Measurements from ENCODE around the gene TEX53. TPM values are rescaled to one million over a fixed set of nuclear protein-coding genes. Genes with fewer than 3 reads are reported as not detected.

Gene TEX53
- total and polyA plus RNA-seq, 12 donors, result not detected

GRCh38 chr9:114696814-114697544 lies 39.4 kb upstream of the TEX53 start:
- TF ChIP-seq, protein P1, sequence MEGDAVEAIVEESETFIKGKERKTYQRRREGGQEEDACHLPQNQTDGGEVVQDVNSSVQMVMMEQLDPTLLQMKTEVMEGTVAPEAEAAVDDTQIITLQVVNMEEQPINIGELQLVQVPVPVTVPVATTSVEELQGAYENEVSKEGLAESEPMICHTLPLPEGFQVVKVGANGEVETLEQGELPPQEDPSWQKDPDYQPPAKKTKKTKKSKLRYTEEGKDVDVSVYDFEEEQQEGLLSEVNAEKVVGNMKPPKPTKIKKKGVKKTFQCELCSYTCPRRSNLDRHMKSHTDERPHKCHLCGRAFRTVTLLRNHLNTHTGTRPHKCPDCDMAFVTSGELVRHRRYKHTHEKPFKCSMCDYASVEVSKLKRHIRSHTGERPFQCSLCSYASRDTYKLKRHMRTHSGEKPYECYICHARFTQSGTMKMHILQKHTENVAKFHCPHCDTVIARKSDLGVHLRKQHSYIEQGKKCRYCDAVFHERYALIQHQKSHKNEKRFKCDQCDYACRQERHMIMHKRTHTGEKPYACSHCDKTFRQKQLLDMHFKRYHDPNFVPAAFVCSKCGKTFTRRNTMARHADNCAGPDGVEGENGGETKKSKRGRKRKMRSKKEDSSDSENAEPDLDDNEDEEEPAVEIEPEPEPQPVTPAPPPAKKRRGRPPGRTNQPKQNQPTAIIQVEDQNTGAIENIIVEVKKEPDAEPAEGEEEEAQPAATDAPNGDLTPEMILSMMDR (IDR thresholded peaks at IDR 0.05), result no peak
- WGBS, 2 donors, result 83 to 86% methylated on average over 7 of the region's 7 CpGs
- intact Hi-C loops (cut with DNase I), result no loop called here
- no peak for DNase-seq
- Histone ChIP-seq H3K9me3 (peaks cover 0 to 6% (median 0%) of the 10 kb centered on the region in 11 donors), H3K4me1 (peaks cover 0 to 3% (median 0%) of the 10 kb centered on the region in 9 donors), H3K27ac (no peak overlapping the region), H3K4me3 (no peak overlapping the region), H3K36me3 (no peaks in the 10 kb centered on the region), H3K27me3 (peaks cover 0 to 18% (median 4%) of the 10 kb centered on the region in 7 donors)
- ATAC-seq, result no peak

DNA sequence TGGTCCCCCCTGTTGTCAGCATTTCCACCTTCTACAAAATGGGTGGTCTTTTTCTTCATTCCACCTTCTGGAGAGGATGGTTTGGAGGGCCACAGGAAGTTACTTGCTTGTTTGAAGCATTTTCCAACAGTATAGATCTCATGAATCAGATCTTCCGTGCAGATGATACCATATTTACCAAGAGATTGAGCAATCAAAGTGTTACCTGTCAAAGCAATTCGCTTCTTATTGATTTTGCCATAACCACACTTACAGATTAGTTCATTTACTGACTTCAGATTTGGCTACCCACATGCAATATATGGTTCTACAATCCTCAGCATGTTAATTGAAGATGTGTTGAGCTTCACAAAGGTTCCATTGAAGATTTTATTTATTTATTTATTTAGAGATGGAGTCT lies 38.3 kb upstream of the TEX53 start:
- Histone ChIP-seq H3K27me3 (peaks cover 0 to 21% (median 4%) of the 10 kb centered on the region in 7 donors), H3K9me3 (peaks cover 0 to 6% (median 0%) of the 10 kb centered on the region in 11 donors), H3K4me1 (peaks cover 0 to 10% (median 0%) of the 10 kb centered on the region in 9 donors), H3K27ac (no peak overlapping the region), H3K4me3 (no peak overlapping the region), H3K36me3 (no peaks in the 10 kb centered on the region)
- WGBS, 2 donors, result 78 to 89% methylated on average over 2 of the region's 2 CpGs
- TF ChIP-seq, protein P1 (IDR thresholded peaks at IDR 0.05), result no peak
- ATAC-seq (no peak), DNase-seq (no peak)
- intact Hi-C loops (cut with DNase I), result no loop called here

GRCh38 chr9:114694719-114695269 lies 37.2 kb upstream of the TEX53 start:
- WGBS, 2 donors, result 92 to 93% methylated on average over 6 of the region's 6 CpGs
- H3K27me3 ChIP-seq, result peaks cover 0 to 18% (median 4%) of the 10 kb centered on the region in 7 donors

GRCh38 chr9:114694146-114694545 lies 36.5 kb upstream of the TEX53 start:
- Histone ChIP-seq H3K36me3 (no peaks in the 10 kb centered on the region), H3K27ac (no peak overlapping the region), H3K27me3 (peaks cover 0 to 18% (median 4%) of the 10 kb centered on the region in 7 donors), H3K4me1 (peaks cover 0 to 10% (median 0%) of the 10 kb centered on the region in 9 donors), H3K9me3 (no peaks in the 10 kb centered on the region), H3K4me3 (no peak overlapping the region)
- ATAC-seq (no peak), DNase-seq (no peak)
- TF ChIP-seq, protein P1 (IDR thresholded peaks at IDR 0.05), result no peak
- 89 to 93% methylated on average over 2 of the region's 2 CpGs for WGBS, 2 donors
- intact Hi-C loops (cut with DNase I), result no loop called here

More at GRCh38 chr9:114694719-114695269, 37.2 kb upstream of the TEX53 start:
- Histone ChIP-seq H3K4me1 (peaks cover 0 to 10% (median 0%) of the 10 kb centered on the region in 9 donors), H3K27ac (no peak overlapping the region), H3K9me3 (peaks cover 0 to 3% (median 0%) of the 10 kb centered on the region in 11 donors), H3K4me3 (no peak overlapping the region), H3K36me3 (no peaks in the 10 kb centered on the region)
- intact Hi-C loops (cut with DNase I), result no loop called here
- DNase-seq, result no peak
- TF ChIP-seq, protein P1 (IDR thresholded peaks at IDR 0.05), result no peak
- ATAC-seq, result no peak
